Liver (tissue), 3 donors: ENCODE results near the gene SRPX2.

Experiments
- CTCF ChIP-seq: fragments of 150-350 bp; IDR thresholded peaks from 2 replicates; pipeline ENCODE4 v1.5.1; 2017; ENCODE audit warnings: improper control_type of control experiment, low read depth, low read length; ENCODE audit not compliant: missing input control
- EGR1 ChIP-seq, 2 donors: IDR thresholded peaks; 2 replicates each; pipeline ENCODE4 v1.6.1; 2016 to 2018; ENCODE audit warnings: antibody characterized with exemption in 2 of 2, low read depth in 2 of 2
- GABPA ChIP-seq, 2 donors: IDR thresholded peaks in 1 of 2; conservative IDR thresholded peaks in 1 of 2; 2 replicates each; pipeline ENCODE4 v1.6.1; 2016; ENCODE audit warnings: antibody characterized with exemption in 2 of 2, mild to moderate bottlenecking in 1 of 2, moderate library complexity in 1 of 2
- RAD21 ChIP-seq, 2 donors: IDR thresholded peaks; 2 replicates each; pipeline ENCODE4 v1.6.1; 2016; ENCODE audit warnings: antibody characterized with exemption in 2 of 2, mild to moderate bottlenecking in 2 of 2
- REST ChIP-seq: IDR thresholded peaks from 2 replicates; pipeline ENCODE4 v1.6.1; 2016; ENCODE audit warnings: antibody characterized with exemption, mild to moderate bottlenecking
- RXRA ChIP-seq, 2 donors: IDR thresholded peaks; 2 replicates each; pipeline ENCODE4 v1.6.1; 2017 to 2018; ENCODE audit warnings: antibody characterized with exemption in 2 of 2, mild to moderate bottlenecking in 1 of 2
- TAF1 ChIP-seq: conservative IDR thresholded peaks from 2 replicates; pipeline ENCODE4 v1.6.1; 2016; ENCODE audit warnings: antibody characterized with exemption, mild to moderate bottlenecking
- ZBTB33 ChIP-seq: IDR thresholded peaks from 2 replicates; pipeline ENCODE4 v1.6.1; 2016; ENCODE audit warnings: antibody characterized with exemption
- TF ChIP-seq, protein P1 (sequence below): IDR thresholded peaks from 2 replicates; pipeline ENCODE4 v1.6.1; 2016; ENCODE audit warnings: antibody characterized with exemption
- TF ChIP-seq, protein P2 (sequence below): IDR thresholded peaks from 2 replicates; pipeline ENCODE4 v1.6.1; 2016; ENCODE audit warnings: antibody characterized with exemption
- donor health status: healthy.
- donor health status: healthy.

GRCh38 chrX:100680756-100681155 lies 36.8 kb downstream of the SRPX2 start:
- TF ChIP-seq, protein P1, sequence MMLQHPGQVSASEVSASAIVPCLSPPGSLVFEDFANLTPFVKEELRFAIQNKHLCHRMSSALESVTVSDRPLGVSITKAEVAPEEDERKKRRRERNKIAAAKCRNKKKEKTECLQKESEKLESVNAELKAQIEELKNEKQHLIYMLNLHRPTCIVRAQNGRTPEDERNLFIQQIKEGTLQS = no peak
- TF ChIP-seq CTCF (no peak), RAD21 (IDR thresholded peaks at IDR 0.05) (no peak), GABPA (IDR thresholded peaks at IDR 0.05 in 1 of 2, conservative IDR thresholded peaks at IDR 0.05 in 1 of 2) (no peak), TAF1 (no peak), RXRA (IDR thresholded peaks at IDR 0.05) (no peak), EGR1 (IDR thresholded peaks at IDR 0.05; ENCODE audit: low read depth in 2 of 2) (no peak), REST (no peak), ZBTB33 (no peak)
- TF ChIP-seq, protein P2, sequence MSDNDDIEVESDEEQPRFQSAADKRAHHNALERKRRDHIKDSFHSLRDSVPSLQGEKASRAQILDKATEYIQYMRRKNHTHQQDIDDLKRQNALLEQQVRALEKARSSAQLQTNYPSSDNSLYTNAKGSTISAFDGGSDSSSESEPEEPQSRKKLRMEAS = no peak
